ENCODE data around the gene MTF2.

MTF2 gene

DNA sequence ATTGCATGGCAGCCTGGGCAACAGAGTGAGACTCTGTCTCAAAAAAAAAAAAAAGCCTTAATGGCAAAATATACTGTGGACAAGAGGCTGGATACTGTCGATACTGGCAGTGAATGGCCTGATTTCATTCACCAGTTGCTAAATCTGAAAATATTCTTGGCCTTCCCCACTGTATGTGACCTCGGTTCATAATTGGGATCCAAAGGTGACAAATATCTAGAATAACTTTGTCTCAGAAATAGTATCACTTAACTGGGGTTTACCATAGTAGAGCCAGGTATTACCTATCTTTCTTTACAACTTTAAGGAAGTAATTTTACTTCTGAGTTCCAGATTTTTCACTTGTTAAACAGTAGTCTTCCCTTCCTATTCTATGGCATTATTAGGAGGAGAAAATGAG is 8.4 kb downstream of the MTF2 start:
- no peak for DNase-seq

- DNase-seq: no peak
Measured at GRCh38 chr1:93093332-93094006, 14.4 kb downstream of the MTF2 start.

DNA sequence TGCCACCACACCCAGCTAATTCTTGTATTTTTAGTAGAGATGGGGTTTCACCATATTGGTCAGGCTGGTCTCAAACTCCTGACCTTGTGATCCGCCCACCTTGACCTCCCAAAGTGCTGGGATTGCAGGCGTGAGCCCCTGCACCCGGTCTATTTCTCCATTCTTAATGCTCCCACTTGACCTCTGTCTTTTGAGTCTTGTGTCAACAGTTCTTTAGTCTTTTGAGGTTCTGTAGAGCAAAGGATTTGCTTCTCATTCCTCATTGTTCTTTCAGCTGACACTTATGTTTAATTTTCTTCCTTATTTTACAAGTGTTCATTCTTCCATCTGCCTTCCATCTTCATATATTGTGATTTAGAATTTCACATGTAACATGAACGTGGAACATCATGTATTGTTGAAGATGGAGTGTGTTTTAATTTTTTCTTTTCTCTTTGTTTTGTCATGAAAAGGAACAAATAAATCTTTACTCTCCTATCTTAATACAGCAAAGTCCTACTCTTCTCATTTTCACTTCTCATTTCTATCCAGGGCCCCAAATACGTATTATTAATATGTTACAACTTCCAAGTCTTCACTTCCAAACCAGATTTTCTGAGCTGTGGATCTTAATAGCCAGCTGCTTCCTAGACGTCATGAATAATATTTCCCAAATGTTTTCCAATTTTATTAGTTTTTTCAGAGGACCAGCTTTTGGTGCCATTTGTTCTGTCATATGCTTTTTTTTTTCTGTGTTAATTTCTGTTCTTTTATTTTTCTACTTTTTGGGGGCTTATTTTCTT is 16.9 kb downstream of the MTF2 start:
- DNase-seq: no peak

DNA sequence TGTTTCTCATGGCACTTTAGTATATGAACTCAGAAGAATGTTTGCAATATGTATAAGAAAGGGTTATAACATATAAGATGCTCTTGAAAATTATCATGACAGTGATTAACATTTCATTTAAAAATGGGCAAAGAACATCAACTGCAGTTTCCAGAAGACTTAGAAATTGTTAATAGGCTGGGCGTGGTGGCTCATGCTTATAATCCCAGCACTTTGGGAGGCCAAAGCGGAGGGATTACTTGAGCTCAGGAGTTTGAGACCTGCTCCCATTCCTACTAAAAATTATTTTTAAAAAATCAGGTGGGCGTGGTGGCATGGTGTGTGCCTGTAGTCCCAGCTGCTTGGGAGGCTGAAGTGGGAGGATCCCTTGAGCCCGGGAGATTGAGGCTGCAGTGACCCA is 23.1 kb downstream of the MTF2 start:
- no peak for DNase-seq

DNA sequence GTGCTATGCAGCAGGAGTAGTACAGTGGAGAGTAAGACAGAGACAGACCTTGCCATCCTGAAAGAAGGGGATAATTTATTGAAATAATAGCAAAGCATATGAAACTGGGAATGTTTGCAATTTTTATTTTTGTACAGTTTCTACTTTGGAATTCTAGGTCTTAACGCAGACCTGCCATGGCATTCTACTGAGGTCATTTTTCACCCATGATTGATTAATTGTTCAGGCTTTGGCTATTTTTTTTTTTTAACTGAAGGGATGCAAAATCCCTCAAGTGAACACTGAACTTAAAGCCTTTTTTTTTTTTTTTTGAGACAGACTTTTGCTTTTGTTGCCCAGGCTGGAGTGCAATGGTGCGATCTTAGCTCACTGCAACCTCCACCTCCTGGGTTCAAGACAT is 27.1 kb downstream of the MTF2 start:
- no peak for DNase-seq

GRCh38 chr1:93107395-93107794 is 28.3 kb downstream of the MTF2 start:
- DNase-seq: no peak

- DNase-seq: no peak
Measured at GRCh38 chr1:93108335-93108734, 29.3 kb downstream of the MTF2 start.

DNA sequence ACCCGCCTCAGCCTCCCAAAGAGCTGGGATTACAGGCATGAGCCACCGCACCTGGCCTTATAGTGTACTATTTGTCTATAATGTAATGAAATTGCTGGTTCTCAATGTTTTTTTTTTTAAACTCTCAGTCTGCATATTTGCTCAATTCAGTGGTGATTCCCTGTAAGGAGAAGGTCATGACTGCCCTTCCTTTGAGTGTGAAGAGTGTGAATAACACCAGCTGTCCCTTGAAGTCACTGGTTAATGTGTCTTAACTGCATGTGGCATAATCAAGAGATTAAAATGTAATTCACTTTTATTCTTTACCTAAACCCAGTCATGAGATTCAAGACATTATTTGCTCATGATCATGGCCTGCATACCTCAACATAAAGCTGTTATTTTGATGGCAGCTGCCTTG is 30.5 kb downstream of the MTF2 start:
- no peak for DNase-seq

DNA sequence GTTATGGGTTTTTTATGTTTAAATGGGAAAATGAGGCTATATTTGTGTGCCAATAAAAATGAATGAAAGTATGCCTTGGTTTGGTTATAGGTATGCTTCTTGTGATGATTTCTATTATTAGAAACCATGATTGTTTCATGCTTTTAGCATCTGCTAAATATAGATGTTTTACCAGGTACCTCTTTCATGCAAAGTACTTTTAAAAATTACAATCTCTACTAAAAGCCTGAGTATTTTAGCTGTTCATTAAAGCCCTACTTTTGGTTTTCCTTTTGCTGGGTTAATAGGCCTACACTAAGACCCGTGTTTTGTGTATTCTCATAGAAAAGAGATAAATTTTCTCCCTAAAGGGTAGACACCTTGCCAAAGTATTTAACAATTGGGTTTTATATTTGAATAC is 32.0 kb downstream of the MTF2 start:
- no peak for DNase-seq

DNA sequence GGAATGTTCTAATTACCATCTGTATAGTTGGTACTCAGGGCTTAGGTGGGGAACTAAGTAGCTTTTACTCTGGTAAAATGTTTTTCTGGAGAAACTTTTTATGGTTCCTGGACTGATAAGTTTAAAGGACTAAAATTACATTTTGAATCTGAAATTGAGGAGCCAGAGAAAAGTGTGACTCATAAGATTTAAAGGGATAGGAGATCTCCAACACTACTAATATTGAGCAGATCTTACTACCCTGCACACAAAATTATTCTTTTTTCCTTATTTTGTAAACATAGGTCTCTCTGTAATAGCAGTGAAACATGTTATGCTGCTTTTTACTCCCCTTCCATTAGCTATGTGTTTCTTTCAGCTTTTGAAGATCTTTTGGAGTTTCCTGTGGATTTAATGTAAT is 32.5 kb downstream of the MTF2 start:
- DNase-seq: no peak

- DNase-seq: no peak
Measured at GRCh38 chr1:93113127-93113526, 34.0 kb downstream of the MTF2 start.

DNA sequence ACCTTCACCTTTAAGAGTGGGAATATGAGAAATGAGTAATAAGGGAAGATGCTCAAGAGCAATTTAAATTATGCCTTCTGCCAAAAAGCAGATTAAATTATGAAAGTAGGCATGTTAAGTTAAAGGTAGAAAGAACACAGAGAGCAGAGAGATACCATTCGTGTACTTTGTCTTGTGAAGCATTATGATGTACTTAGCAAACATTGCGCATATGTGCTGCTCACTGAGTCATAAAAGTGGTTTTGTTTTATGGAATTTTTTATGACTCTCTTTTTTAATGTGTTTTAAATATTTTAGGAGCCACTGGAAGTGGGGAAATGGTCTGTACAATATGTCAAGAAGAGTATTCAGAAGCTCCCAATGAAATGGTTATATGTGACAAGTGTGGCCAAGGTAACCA is 35.3 kb downstream of the MTF2 start:
- DNase-seq: no peak

DNA sequence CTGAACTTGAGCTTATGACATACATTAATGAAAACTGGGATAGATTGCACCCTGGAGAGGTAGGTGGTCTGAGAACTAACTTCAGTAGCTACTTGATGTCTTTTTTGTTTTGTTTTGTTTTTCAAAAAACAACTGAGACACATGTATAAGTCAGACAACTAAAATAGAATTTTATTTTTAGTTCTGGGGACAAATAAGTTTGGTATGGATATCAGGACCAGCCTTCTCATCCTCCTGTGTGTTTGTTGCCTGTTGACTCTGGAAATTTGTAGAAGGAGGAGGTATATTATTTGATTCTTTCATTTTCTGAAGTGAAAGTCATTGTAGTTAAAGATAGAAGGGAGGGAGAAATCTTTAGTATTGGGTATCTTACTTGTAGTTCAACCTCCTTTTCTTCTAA is 41.5 kb downstream of the MTF2 start:
- no peak for DNase-seq

GRCh38 chr1:93123201-93123783 is 44.2 kb downstream of the MTF2 start:
- no peak for DNase-seq

GRCh38 chr1:93124556-93125355 is 45.7 kb downstream of the MTF2 start:
- DNase-seq: no peak

GRCh38 chr1:93129507-93130099 is 50.5 kb downstream of the MTF2 start:
- no peak for DNase-seq

DNA sequence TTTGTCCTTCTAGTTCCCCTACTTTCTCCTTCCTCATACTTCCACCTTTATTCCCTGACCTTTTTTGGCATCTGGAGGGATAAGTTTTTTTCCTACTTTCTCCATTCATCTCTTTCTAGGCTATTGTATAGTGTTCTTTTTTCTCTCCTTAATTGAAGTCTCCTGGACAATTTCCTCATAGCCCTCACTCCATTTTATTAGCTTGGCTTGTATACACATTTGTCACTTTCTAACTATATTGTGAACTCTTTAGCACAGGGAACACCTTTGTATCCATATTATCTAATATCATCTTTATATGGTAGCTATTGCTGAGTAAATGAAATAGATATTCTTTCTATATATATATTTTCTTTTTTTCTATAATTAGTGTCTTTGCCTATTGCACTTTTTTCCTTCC is 53.6 kb downstream of the MTF2 start:
- no peak for DNase-seq

GRCh38 chr1:93136445-93136844 is 57.4 kb downstream of the MTF2 start:
- no peak for DNase-seq

- no peak for DNase-seq
Measured at GRCh38 chr1:93137604-93138292, 58.7 kb downstream of the MTF2 start.

DNA sequence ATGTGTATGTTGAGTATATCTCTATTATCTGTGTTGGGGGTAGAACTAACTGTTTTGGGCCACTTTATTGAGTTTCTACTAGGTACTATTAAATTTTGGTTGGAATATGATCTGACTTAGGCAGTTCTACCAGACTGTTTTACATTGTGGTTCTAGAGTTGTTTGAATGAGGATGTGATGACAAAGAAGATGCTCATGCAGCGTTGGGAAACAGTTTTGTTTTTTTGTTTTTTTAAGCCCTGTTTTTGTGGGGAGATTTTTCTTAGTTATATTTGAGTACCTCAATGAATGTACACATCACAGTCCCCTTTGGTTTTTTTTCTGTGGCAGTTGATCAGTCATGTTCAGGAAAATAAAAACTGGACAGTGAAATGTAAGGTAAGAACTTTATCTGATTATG is 61.0 kb downstream of the MTF2 start:
- DNase-seq: no peak

GRCh38 chr1:93142161-93142560 is 63.1 kb downstream of the MTF2 start:
- DNase-seq: no peak

- DNase-seq: no peak
Measured at GRCh38 chr1:93143136-93143535, 64.1 kb downstream of the MTF2 start.

DNA sequence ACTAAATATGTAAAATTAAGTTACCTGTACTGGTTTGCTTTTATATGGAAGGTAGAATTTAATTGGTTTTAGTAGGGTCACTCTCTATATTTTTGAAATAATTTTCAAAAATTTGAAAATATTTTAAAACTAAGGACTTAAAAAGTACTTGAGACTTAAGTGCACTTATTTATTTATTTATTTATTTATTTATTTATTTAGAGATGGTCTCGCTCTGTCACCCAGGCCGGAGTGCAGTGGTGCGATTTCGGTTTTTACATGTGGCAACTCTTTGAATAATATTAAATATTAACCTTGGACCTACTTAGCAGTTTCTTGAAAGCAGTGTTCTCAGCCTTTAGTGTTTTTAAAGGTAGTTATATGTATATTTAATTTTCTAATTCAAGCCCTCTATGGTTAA is 64.7 kb downstream of the MTF2 start:
- DNase-seq: no peak
